AG09319 (cell line): Measurements from ENCODE around the gene ACTN4.

Source experiments
- DNase-seq: peaks from one replicate; pipeline ENCODE4 v3.0.0-alpha.2; 2010; ENCODE audit warnings: low read depth; ENCODE audit errors: extremely low read depth
- TF ChIP-seq, protein P1 (sequence below): IDR thresholded peaks from 2 replicates; pipeline ENCODE4 v1.5.1; 2011; ENCODE audit warnings: low read depth, mild to moderate bottlenecking, inconsistent platforms, low read length, moderate library complexity

The ACTN4 gene

DNA sequence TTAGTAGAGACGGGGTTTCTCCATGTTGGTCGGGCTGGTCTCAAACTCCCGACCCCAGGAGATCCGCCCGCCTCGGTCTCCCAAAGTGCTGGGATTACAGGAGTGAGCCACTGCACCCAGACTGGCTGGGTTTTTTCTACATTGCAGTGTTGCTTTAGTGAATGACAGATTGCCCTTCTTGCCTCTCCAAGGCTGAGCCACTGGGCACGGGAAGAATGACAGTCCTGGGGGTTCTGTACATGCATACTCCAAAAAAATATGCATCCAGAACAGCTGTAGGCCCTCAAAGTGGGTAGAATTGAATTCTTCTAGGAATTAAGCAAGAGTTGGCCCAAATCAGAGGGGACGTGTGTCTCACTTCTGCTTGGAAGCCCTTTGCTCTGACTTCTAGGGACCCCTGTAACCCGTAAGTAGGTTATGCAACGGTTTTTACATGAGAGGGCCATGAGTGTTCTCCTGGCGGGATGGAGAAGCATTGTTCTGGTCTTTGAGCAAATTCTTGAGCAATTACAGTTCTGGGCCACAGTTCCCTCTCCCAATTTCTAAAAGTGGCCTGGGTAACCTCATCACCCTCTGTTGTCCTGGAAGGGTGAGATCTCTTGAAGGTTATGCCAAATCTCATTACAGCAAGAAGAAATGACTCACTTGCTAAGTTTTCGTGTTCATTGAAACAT is 3.6 kb downstream of the ACTN4 start:
- TF ChIP-seq, protein P1, sequence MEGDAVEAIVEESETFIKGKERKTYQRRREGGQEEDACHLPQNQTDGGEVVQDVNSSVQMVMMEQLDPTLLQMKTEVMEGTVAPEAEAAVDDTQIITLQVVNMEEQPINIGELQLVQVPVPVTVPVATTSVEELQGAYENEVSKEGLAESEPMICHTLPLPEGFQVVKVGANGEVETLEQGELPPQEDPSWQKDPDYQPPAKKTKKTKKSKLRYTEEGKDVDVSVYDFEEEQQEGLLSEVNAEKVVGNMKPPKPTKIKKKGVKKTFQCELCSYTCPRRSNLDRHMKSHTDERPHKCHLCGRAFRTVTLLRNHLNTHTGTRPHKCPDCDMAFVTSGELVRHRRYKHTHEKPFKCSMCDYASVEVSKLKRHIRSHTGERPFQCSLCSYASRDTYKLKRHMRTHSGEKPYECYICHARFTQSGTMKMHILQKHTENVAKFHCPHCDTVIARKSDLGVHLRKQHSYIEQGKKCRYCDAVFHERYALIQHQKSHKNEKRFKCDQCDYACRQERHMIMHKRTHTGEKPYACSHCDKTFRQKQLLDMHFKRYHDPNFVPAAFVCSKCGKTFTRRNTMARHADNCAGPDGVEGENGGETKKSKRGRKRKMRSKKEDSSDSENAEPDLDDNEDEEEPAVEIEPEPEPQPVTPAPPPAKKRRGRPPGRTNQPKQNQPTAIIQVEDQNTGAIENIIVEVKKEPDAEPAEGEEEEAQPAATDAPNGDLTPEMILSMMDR, result no peak
- DNase-seq, result no peak

DNA sequence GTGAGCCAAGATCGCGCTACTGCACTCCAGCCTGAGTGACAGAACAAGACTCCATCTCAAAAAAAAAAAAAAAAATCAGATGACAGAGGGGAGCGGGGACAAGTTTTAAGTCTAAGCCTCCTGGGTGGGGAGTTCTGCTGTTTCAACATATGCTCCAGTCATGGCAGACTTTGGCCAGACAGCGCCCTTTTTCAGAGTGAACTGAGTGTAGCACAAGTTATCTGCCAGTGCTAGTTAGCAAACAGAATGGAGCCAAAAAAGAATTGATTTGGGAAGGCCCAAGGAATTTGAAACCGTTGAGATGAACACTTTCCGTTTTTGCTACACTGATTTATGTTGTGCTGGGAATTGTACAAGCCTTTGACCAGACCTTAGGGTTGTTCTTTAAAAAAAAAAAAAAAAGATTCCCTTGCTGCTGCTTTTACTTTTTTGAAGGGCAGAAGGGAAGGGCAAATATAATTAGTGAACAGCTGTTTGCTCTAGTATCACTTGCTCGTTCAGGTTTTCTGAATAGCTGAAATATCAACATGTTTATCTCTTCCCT is 5.7 kb downstream of the ACTN4 start:
- no peak for DNase-seq
- TF ChIP-seq, protein P1, result peak; percentile 3; the same call in 1 of the 2 replicates

DNA sequence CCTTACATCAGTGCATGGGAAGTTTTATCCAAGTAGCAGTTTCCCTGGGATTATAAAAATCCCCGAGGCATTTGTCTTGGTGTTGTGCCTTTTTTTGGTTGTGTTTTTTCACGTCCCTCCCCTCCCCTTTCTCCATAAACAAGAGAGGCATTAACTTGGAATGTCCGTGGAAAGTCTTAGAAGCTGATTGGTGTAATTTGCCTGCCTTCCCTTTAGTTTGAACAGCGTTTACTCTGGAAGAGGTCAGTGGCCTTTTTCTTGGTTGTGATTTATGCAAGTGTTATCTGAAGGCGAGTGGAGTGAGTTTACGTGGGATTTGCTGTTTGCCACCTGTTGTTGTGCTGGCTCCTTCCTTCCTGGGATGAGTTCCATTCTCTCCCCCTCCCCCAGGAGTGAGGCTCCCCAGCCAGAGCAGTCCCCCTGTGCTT is 7.2 kb downstream of the ACTN4 start:
- no peak for DNase-seq
- TF ChIP-seq, protein P1, result no peak

DNA sequence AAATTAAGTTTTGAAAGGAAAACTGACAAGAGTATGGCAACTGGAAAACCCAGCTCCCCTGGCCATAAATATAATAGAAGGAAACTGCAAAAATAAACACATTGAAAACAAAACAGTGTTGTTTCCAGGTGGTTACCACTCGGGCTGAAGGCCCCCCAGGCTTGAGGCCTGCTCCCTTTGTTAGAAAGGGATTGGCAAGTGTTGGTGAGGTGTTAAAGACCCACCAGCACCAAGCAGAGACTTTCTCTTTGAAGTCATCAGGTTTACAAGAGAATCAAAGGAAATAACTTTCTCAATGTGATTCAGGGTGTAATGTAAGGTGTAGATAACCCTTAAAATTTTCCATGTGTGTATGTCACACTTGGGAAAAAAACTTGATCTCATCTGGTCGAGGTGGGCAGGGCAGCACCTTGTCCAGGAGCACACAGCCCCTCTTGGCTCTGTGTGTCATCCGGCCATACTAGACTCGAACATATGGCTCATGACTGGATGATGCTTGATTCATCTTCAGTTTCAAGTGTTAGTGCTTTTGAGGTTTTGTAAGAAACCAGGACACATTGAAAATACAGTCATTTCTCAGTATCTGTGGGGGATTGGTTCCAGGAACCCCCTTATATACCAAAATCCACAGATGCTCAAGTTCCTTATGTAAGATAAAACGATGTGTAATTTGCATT is 7.8 kb downstream of the ACTN4 start:
- no peak for DNase-seq
- TF ChIP-seq, protein P1, result no peak

DNA sequence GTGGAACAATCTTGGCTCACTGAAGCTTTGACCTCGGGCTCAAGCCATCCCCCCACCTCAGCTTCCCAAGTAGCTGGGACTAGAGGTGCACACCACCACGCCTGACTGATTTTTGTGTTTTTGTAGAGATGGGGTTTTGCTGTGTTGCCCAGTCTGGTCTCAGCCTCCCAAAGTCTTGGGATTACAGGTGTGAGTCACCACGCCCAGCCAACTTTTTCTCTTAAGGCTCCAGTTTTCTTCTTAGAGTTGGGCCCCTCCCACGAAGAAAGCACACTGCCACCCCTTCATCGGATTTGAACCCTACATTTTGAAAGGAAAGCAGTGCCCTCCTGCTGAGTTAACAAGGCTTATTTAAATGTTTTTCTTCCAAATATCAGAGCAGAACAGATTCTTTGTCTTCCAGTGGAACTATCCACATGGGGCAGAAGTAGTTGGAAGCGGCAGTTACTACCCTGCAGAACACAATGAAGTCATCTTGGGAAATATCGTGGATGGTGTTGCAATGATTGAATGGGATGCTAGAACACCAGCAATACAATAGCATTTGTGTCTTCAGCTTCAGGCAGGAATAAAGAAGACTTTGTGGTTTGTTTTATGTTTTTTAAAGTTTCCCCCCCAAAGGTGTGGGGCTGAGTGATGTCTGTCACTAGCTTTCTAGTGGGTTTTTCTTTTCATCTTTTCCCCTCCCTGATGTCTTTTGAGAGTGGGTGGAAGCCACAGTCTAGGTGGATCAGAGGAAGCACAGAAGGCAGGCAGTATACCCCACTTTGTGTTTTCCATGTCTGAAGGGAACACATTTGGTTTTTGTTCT is 8.9 kb downstream of the ACTN4 start:
- TF ChIP-seq, protein P1, result no peak
- no peak for DNase-seq

DNA sequence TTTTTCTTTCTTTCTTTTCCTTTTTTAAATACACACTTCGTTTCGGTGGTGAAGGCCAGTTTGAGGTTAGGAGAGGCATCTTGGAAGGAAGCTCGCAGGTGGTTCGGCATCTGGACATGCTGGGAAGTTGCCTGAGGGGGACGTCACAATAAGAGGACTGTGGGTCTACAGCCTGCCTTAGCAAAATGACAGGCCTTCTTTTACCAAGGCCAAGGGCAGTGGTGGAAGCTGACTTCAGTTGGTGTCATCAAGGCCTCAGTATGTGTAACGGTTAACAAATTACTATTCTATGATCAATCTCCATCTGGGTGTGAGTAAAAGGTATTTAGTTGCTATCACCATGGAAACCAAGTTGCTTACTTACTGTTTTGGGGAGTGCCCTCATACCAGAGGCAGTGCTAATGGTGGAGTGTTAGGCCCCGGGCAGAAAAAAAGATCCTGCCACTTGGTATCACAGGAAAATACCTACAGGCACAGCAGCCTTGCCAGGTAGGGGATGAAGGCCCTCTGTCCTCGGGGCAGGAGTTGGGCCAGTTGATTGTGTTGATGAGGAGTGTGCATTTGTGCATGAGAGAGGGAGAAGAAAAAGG is 10.3 kb downstream of the ACTN4 start:
- DNase-seq, result no peak
- TF ChIP-seq, protein P1, result no peak
